ENCODE results near the gene COL16A1.

DNA sequence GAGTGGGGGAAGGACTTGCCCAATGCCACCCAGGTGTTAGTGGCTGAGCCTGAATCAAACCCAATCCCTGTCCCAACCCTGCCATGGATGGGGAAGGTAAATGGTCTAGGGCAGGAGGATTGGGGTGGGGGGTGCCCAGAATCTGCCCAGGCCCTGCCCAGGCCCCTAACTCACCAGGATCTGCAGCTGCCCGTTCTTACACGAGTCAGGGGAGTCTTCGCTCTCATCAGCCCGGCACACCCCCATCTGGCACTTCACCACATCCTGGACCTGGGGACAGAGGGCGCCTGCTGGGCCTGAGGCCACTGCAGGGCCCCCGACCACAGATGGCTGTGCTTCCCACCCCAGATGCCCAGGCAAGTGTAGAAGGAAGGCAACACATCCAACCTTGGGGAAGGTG lies 28.5 kb upstream of the COL16A1 start:
- TF ChIP-seq, protein P1, sequence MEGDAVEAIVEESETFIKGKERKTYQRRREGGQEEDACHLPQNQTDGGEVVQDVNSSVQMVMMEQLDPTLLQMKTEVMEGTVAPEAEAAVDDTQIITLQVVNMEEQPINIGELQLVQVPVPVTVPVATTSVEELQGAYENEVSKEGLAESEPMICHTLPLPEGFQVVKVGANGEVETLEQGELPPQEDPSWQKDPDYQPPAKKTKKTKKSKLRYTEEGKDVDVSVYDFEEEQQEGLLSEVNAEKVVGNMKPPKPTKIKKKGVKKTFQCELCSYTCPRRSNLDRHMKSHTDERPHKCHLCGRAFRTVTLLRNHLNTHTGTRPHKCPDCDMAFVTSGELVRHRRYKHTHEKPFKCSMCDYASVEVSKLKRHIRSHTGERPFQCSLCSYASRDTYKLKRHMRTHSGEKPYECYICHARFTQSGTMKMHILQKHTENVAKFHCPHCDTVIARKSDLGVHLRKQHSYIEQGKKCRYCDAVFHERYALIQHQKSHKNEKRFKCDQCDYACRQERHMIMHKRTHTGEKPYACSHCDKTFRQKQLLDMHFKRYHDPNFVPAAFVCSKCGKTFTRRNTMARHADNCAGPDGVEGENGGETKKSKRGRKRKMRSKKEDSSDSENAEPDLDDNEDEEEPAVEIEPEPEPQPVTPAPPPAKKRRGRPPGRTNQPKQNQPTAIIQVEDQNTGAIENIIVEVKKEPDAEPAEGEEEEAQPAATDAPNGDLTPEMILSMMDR (IDR thresholded peaks at IDR 0.05) = no peak
- TF ChIP-seq POLR2A (IDR thresholded peaks at IDR 0.05) (no peak), EP300 (IDR thresholded peaks at IDR 0.05) (no peak)

All from tibial nerve (tissue), 4 donors.